ENCODE results near the gene RNF31.

Gene RNF31

GRCh38 chr14:24159777-24160498, 12.6 kb downstream of the RNF31 start:
- no peak for DNase-seq (ENCODE audit: low spot score)

- no peak for DNase-seq (ENCODE audit: low spot score)
Observed at GRCh38 chr14:24160499-24160849, 13.2 kb downstream of the RNF31 start.

DNA sequence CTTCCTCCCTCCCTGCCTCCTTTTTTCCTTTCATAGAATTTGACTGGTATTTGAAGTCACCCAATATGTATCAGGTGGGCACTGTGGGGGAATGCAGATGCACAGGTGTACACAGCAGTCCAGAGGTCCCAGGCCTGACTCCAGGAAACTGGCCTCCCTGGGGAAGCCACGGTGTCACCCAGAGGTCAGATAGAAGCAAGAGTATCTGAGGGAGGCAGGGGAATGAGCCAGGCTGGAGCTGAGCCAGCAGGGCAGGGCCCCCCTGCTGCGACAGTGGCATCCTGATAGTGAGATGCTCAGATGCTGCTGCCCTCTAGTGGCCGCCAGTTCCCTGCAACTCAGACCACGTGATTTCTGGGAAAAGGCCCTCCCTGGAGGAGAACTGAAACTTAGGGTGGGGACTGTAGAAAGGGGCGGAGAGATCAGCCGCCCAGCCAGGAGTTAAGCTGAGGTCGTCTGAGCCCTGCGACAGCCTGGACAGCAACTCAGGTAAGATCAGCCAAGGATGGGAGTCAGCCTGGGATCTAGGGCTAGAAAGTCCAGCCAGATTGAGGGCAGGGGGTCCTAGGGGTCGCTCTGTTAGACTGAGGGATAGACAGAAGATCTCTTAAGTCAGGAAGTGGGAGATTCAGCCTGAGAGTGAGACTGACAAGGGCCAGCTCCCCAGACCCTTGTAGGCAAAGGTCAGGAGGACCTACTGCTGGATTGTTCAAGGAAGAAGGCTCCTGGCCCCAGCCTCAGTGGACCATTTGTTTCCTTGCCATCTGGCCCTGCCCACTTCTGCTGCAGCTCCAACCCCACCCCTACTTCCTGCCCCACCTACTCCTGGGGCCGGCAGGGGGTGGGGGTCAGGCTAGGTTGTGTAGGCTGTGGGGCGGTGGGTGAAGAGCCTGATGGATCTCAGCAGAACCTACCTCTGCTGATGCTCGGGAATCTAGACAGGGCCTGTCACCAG, 13.8 kb downstream of the RNF31 start, which contains the start of gene IRF9:
Gene IRF9, plus strand, starts transcription at position 416 of the 955 bp plus-strand sequence. CDS start 880 bp downstream, outside the sequence.
- DNase-seq (ENCODE audit: low spot score) = peak; percentile 97

DNA sequence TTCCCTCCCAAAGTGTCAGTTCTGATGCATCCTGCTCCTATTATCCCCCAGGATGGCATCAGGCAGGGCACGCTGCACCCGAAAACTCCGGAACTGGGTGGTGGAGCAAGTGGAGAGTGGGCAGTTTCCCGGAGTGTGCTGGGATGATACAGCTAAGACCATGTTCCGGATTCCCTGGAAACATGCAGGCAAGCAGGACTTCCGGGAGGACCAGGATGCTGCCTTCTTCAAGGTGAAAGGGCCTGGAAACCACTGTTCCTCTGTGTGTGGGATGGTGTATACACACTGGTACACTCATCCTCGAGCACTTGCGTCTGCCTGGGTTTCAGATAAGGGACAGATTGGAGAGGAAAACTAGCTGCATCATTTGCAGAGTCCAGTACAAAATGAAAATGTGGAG, 14.8 kb downstream of the RNF31 start:
- DNase-seq (ENCODE audit: low spot score) = no peak

- no peak for DNase-seq (ENCODE audit: low spot score)
Observed at GRCh38 chr14:24164518-24164991, 17.3 kb downstream of the RNF31 start.

DNA sequence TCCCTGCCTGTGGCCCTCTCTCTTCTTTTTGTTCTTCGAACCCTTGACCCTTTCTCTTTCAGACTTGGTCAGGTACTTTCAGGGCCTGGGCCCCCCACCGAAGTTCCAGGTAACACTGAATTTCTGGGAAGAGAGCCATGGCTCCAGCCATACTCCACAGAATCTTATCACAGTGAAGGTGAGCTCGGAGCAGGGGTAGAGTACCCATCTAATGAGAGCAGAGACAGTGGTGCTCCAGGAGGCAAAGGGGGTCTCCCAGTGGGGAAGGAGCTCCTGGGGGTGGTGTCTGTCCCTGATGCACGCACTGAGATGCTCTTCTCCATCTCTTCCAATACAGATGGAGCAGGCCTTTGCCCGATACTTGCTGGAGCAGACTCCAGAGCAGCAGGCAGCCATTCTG, 18.5 kb downstream of the RNF31 start:
- DNase-seq (ENCODE audit: low spot score) = no peak

GRCh38 chr14:24167469-24168114, 20.3 kb downstream of the RNF31 start:
- DNase-seq (ENCODE audit: low spot score) = no peak

GRCh38 chr14:24171422-24172260, 24.3 kb downstream of the RNF31 start, which contains the start of gene REC8:
Gene REC8, plus strand, starts transcription at chr14:24172080. Its CDS starts 473 bp downstream, at chr14:24172553.
- DNase-seq (ENCODE audit: low spot score) = peak; percentile 99

- DNase-seq (ENCODE audit: low spot score) = no peak
Observed at GRCh38 chr14:24172261-24172860, 25.1 kb downstream of the RNF31 start.

DNA sequence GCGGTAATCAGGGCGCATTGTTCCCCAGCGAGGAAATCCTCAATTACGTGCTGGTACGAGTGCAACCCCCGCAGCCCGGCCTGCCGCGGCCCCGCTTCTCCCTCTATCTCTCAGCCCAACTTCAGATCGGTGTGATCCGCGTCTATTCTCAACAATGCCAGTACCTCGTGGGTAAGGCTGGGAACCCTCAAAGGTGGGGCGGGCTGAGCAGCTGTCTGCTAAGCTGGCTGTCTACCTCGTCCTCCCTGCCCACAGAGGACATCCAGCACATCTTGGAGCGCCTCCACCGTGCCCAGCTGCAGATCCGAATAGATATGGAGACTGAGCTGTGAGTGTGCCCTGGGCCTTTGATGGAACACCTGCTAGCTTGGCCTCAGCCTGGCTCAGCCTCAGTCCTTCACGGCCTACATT, 25.6 kb downstream of the RNF31 start:
- no peak for DNase-seq (ENCODE audit: low spot score)

DNA sequence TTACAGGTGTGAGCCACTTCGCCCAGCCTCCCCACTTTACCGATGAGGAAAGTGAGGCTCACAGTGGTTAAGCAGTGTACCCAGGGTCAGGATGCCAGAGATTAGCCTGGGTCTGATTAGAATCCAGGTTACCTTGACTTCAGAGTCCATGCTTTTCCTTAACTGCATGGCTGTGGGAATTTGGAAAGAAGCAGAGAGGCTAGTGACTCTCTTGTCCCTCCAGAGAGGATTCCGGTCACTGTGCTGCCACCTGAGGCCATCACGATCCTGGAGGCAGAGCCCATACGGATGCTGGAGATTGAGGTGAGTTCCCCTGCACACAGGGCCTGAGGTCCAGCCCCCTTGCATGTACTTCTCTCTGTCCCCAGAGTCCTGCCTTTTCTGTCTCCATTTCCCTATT, 29.3 kb downstream of the RNF31 start:
- no peak for DNase-seq (ENCODE audit: low spot score)

DNA sequence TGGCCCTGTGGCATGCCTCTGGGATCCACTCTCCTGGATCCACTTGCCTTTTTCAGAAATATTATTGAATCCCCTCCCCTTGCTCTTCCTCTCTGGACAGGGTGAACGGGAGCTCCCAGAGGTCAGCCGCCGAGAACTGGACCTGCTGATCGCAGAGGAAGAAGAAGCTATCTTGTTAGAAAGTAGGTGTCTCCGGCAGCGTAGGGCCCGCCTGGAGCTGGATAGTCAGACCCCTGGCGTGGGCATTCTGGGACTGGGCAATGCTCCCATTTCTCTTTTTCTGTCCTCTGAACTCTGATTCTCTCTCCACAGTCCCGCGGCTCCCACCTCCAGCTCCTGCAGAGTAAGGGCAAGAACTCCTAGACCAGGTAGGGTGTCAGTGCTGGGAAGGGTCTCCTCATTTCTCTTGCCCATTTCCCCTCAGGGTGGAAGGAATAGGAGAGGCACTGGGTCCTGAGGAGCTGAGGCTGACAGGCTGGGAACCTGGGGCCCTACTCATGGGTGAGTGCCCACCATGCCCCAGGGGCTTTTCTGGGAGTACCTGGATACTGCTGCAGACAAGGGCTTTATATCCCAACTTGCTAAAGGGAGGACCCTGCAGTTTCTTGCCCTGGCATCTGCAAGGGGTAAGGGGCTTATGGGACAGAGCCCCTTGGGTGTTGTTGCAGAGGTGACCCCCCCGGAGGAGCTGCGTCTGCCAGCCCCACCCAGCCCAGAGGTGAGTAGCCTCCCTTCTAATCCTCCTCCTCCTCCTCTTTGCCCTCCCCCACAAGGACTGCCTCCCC, 29.9 kb downstream of the RNF31 start:
- no peak for DNase-seq (ENCODE audit: low spot score)

DNA sequence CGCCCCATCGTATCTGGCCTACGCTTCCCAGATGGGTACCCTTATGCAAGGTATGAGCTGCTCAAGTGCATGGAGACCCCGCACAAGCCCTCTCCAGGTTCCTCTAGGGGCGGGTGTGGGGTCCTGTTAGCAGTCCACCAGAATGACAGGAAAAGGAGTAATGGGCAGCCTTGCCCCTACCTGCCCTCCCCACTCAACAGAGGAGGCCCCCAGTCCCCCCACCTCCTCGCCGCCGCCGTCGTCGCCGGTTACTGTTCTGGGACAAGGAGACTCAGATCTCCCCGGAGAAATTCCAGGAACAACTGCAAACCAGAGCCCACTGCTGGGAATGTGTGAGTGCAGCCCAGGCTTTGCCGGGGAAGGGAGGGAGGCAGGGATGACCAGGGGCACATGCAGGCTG, 30.6 kb downstream of the RNF31 start:
- no peak for DNase-seq (ENCODE audit: low spot score)

DNA sequence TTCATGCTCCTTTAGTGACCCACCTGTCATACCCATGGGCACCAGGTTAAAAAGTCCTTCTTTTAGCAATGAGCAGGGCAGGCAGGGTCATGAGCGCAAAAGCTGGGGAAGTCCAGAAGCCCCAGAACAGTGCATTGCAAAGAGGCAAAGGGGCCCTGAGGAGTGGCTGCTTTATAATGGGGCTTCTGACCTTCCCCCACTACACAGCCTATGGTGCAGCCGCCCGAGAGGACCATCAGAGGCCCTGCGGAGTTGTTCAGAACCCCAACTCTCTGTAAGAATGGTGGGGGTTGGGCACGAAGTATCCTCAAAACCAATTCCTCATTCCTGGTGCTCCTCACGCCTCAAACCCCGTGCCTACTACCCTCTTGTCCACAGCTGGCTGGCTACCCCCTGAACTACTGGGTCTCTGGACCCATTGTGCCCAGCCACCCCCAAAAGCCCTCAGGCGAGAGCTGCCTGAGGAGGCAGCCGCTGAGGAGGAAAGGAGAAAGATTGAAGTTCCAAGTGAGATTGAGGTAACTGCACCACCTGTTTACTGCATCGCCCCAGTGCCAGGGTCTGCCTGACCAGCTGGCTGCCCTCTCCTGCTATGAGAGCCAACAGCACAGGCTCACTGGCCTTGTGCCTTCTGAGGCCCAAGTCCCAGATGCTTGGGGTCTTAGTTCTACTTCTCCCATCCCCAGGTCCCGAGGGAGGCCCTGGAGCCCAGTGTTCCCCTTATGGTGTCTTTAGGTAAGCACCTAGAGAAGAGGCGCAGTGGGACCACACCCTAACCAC, 31.3 kb downstream of the RNF31 start:
- no peak for DNase-seq (ENCODE audit: low spot score)

DNA sequence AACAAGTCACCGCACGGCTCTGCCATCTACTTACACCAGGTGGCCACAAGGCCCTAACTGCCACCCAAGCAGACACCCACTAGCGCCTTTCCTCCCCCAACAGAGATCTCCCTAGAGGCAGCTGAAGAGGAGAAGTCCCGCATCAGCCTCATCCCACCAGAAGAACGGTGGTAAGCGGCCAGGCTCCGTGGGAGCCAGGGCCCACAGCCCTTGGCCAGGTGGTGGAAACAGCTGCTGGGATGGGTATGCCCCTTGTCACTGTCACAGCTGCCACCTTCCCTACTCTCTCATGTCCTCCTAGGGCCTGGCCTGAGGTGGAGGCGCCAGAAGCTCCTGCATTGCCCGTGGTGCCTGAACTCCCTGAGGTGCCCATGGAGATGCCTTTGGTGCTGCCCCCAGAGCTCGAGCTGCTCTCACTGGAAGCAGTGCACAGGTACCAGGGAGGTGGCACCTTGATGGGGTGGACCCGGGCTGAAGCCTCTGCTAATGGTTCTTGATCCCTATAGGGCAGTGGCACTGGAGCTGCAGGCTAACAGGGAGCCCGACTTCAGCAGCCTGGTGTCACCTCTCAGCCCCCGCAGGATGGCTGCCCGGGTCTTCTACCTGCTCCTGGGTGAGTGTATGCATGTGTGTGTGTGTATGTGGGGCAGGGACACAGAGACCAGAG, 32.1 kb downstream of the RNF31 start:
- no peak for DNase-seq (ENCODE audit: low spot score)

DNA sequence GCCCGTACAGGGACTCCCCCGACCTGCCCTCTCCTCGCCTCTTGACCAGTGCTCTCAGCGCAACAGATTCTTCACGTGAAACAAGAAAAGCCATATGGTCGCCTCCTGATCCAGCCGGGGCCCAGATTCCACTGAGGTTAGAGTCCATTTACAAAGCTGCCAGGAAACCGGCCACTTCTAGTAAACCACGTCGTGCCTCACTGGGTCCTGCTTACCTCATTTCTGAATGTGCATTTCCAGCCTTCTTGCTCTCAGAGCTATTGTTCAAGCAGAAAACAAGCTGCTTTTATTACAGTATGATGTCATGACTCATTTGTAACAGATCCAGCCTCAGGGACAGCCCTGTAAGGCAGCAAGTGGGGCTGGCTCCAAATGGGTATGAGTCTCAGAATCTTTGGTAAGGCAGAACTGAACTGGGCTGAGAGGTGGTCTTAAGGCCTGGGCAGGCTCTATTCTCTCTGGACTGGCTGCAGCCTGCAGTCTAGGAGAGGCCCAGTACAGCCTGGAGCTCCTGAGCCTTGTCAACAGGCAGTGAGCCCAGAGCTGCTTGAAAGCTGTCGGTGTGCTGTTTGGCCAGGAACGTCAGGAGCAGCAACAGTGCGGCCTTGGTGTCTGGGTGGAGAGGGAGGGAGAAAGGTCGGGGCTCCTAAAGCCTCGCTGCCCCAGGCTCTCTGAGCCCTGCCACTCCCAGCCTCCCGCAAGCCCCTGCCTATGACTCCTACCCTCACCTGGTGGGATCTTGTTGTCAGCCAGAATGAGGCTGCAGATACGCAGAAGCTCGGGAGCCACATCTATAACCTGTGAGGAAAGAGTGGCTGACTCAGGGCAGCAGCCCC, 32.9 kb downstream of the RNF31 start:
- no peak for DNase-seq (ENCODE audit: low spot score)

DNA sequence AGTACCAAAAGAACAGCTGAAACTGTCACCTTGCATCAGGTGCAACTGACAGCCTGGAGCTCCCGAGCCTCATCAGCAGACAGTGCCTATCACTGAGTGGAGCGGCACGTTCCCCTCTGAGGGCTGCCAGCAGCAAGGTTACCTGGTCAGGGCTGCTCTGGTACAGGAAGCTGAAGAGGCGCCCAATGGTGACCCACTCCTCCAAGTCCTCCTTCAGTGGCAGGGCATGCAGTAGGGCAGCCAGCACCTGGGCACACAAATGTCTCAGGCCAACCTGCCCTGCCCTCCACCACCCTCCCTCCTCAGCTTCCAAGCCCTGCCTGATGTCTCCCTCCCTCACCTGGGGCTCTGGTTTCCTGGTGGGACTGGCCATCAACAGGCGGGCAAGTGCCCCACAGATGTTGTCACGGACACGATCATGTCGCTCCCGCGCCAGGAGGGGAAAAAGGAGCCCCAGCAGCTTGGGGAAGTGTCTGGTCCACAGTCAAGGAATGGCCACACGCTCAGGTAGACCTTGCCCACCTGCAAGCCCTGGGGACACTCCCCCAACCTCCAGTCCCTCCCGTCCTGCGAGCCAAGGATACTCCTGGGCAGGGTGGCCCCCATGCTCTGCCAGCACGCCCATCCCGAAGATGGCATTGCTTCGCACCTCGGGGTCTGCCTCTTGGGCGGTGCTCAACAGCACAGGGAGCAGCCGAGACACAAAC, 34.2 kb downstream of the RNF31 start:
- DNase-seq (ENCODE audit: low spot score) = no peak
